IMR-90 (cell line): ENCODE results near the gene INCA1. TPM values are rescaled to one million over a fixed set of nuclear protein-coding genes. Genes with fewer than 3 reads are reported as not detected.

Source experiments
- ATAC-seq: fragments of 200-7000 bp; cut with Tn5 transposase; 2 replicates; pipeline ENCODE4 v1.9.1; 2020; ENCODE audit warnings: low read depth, mild to moderate bottlenecking, moderate library complexity
- BruUV-seq: library from RNA; stranded (reverse); fragments of 400-500 nt; replicated peaks from 2 replicates; lab custom pipeline; 2021; lab: Mats Ljungman, UMichigan
- CTCF ChIA-PET: fragments of 300-600 bp; formaldehyde crosslinking; extraction: SDS; loops from one replicate; lab custom pipeline; 2021; ENCODE audit warnings: antibody characterized with exemption; lab: Yijun Ruan, JAX
- POLR2A ChIA-PET: fragments of 300-600 bp; sonication (Branson Sonifier 250); formaldehyde crosslinking; loops from one replicate; lab custom pipeline; 2022; ENCODE audit warnings: antibody characterized with exemption; ENCODE audit not compliant: unreplicated experiment; lab: Charles Lee
- DNase-seq: peaks from one replicate; pipeline ENCODE4 v3.0.0; 2013
- H2AFZ ChIP-seq: replicated peaks from 2 replicates; pipeline ENCODE3; 2013; ENCODE audit warnings: low read length, mild to moderate bottlenecking; ENCODE audit not compliant: poor library complexity
- H2AK5ac ChIP-seq: 2 replicates; pipeline ENCODE4 v1.6.1; 2013; ENCODE audit warnings: low read depth, low read length, inconsistent platforms
- H2AK9ac ChIP-seq: replicated peaks from 2 replicates; pipeline ENCODE3; 2013; ENCODE audit warnings: mild to moderate bottlenecking, low read depth, low read length, moderate library complexity; ENCODE audit not compliant: poor library complexity
- H2BK120ac ChIP-seq: 2 replicates; pipeline ENCODE4 v1.6.1; 2013; ENCODE audit warnings: low read depth, low read length, inconsistent platforms
- H2BK15ac ChIP-seq: 3 replicates; pipeline ENCODE4 v1.6.1; 2013; ENCODE audit warnings: low read depth, low read length, inconsistent platforms
- H2BK20ac ChIP-seq: 2 replicates; pipeline ENCODE4 v1.6.1; 2013; ENCODE audit warnings: low read depth, mild to moderate bottlenecking, inconsistent platforms, low read length, moderate library complexity
- H2BK5ac ChIP-seq: 2 replicates; pipeline ENCODE4 v1.6.1; 2013; ENCODE audit warnings: mild to moderate bottlenecking, low read depth, low read length, inconsistent platforms; ENCODE audit not compliant: poor library complexity, severe bottlenecking
- H3K14ac ChIP-seq: replicated peaks from 2 replicates; pipeline ENCODE4 v1.6.1; 2013; ENCODE audit warnings: low read depth, low read length, inconsistent platforms
- H3K18ac ChIP-seq: 2 replicates; pipeline ENCODE4 v1.6.1; 2013; ENCODE audit warnings: low read depth, low read length, control low read depth
- H3K23ac ChIP-seq: 2 replicates; pipeline ENCODE4 v1.6.1; 2013; ENCODE audit warnings: low read depth, low read length, inconsistent platforms
- H3K27ac ChIP-seq: 2 replicates; pipeline ENCODE4 v1.5.1; 2013; ENCODE audit warnings: mild to moderate bottlenecking, control low read depth, low read length; ENCODE audit not compliant: insufficient read depth
- H3K27me3 ChIP-seq: 2 replicates; pipeline ENCODE4 v1.6.1; 2013; ENCODE audit warnings: low read length; ENCODE audit not compliant: control insufficient read depth, insufficient read depth
- H3K36me3 ChIP-seq: 2 replicates; pipeline ENCODE4 v1.6.1; 2013; ENCODE audit warnings: low read length, mixed read lengths; ENCODE audit not compliant: control insufficient read depth, insufficient read depth
- H3K4ac ChIP-seq: 2 replicates; pipeline ENCODE4 v1.6.1; 2013; ENCODE audit warnings: low read depth, low read length, inconsistent platforms
- H3K4me1 ChIP-seq: 2 replicates; pipeline ENCODE4 v1.6.1; 2013; ENCODE audit warnings: low read length, mixed read lengths; ENCODE audit not compliant: control insufficient read depth, insufficient read depth
- H3K4me2 ChIP-seq: 2 replicates; pipeline ENCODE4 v1.6.1; 2013; ENCODE audit warnings: low read depth, mild to moderate bottlenecking, control low read depth, low read length, moderate library complexity
- H3K4me3 ChIP-seq: 2 replicates; pipeline ENCODE4 v1.5.1; 2013; ENCODE audit warnings: low read depth, mild to moderate bottlenecking, control low read depth, low read length, moderate library complexity; ENCODE audit not compliant: insufficient read depth
- H3K56ac ChIP-seq: 2 replicates; pipeline ENCODE4 v1.6.1; 2013; ENCODE audit warnings: low read length, inconsistent platforms; ENCODE audit not compliant: insufficient read depth; ENCODE audit errors: extremely low read depth
- H3K79me1 ChIP-seq, 2 experiments: 2 replicates each; pipeline ENCODE4 v1.6.1; 2013; ENCODE audit warnings: low read length in 2 of 2, inconsistent platforms in 1 of 2, low read depth in 1 of 2
- H3K9ac ChIP-seq: 2 replicates; pipeline ENCODE4 v1.6.1; 2013; ENCODE audit warnings: low read depth, low read length, control low read depth
- H3K9me1 ChIP-seq: 2 replicates; pipeline ENCODE4 v1.6.1; 2013; ENCODE audit warnings: low read length, inconsistent platforms; ENCODE audit not compliant: insufficient read depth
- H3K9me3 ChIP-seq: 2 replicates; pipeline ENCODE4 v1.6.1; 2013; ENCODE audit warnings: low read length; ENCODE audit not compliant: control insufficient read depth, insufficient read depth
- H4K20me1 ChIP-seq: 2 replicates; pipeline ENCODE4 v1.6.1; 2013; ENCODE audit warnings: low read length, inconsistent platforms; ENCODE audit not compliant: insufficient read depth
- H4K5ac ChIP-seq: 2 replicates; pipeline ENCODE4 v1.6.1; 2013; ENCODE audit warnings: mild to moderate bottlenecking, low read depth, low read length, control low read depth
- H4K8ac ChIP-seq, 2 experiments: 2 replicates each; pipeline ENCODE4 v1.6.1; 2013; ENCODE audit warnings: low read depth in 2 of 2, low read length in 2 of 2, control low read depth in 1 of 2, inconsistent platforms in 1 of 2
- H4K91ac ChIP-seq: 2 replicates; pipeline ENCODE4 v1.6.1; 2013; ENCODE audit warnings: low read depth, low read length, inconsistent platforms; ENCODE audit not compliant: insufficient read depth
- MXI1 ChIP-seq: IDR thresholded peaks from 2 replicates; pipeline ENCODE4 v1.6.1; 2012; ENCODE audit warnings: low read depth, mild to moderate bottlenecking, low read length, moderate library complexity, borderline replicate concordance
- SMC3 ChIP-seq: fragments of 150-350 bp; IDR thresholded peaks from 2 replicates; pipeline ENCODE4 v1.6.1; 2016; ENCODE audit warnings: low read depth, mild to moderate bottlenecking, antibody characterized with exemption, low read length, moderate library complexity
- WGBS, 2 experiments: methylation state at CpG; one replicate each; pipeline versions ENCODE4 v1.1.5 to v1.1.7; 2013; ENCODE audit warnings: missing lambda C conversion rate in 2 of 2; ENCODE audit not compliant: insufficient read length in 1 of 2; ENCODE audit errors: extremely low coverage in 2 of 2; 5-methylcytosine and 5-hydroxymethylcytosine counted together
- dilution Hi-C: fragments of 300-500 bp; cut with HindIII; formaldehyde crosslinking; loops from one replicate; pipeline ENCODE4 v1.14.3; 2018; ENCODE audit warnings: low sequenced_read_pairs; ENCODE audit not compliant: unreplicated experiment
- in situ Hi-C: fragments of 300-500 bp; cut with MboI; formaldehyde crosslinking; loops from 3 replicates; pipeline ENCODE4 v1.14.3; 2019; ENCODE audit warnings: low sequenced_read_pairs, inconsistent platforms, mixed read lengths
- intact Hi-C: fragments of 100-400 bp; cut with micrococcal nuclease; formaldehyde crosslinking; loops from 2 replicates; pipeline ENCODE4 v1.10.0; 2022
- polyA plus RNA-seq, 3 experiments: library from polyadenylated mRNA; depleted of rRNA; stranded (reverse); fragments of >200 nt; gene quantifications; 2 replicates each; pipeline ENCODE4 v1.2.3, GENCODE V29; 2012; ENCODE audit warnings: low replicate concordance in 1 of 3
- total RNA-seq: library from RNA; depleted of rRNA; stranded (reverse); fragments of >200 nt; gene quantifications from 2 replicates; pipeline ENCODE4 v1.2.3, GENCODE V29; 2012

Gene INCA1
- total and polyA plus RNA-seq, 2 of the 4 experiments (the other 2 are of a cell fraction), result 0.18 to 0.51 TPM

DNA sequence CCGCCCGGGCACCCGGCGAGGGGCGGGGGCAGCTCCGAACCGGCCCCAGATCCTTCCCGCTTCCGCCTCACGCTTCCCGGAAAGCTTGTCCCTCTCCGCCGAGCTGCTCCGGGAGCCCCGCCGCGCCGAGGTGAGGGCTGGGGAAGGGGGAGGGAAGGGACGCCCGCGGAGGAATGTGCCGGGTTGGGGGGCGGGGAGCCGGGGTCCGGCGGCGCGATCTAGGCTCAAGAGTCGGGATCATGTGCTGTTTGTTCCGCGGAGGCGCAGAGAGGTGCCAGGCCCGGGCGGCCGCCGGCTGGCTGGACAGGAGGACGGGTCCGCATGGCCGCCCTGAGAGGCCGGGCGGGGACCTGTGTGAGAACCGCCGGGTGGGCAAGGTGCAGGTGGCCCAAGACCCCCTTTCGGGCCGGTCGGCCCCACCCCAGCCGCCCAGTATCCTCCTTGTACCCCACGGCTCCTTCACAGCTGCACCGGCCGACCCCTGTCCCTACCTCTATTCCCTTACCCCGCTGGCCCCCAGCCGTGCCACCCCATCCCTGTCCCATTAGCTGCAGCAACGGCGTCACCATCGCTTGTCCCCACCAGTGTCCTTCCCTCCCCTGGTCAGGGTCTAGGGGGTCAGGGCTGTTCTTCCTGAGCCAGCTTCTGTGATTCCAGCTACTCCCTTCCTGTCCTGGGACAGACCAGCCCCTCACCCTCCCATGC, 857 bp upstream of the INCA1 start:
- peak overlapping the region; percentile 96 for H3K4me3 ChIP-seq
- TF ChIP-seq MXI1, result peak; percentile 70; the same call in 1 of the 2 replicates
- TF ChIP-seq SMC3, result no peak
- H3K4me1 ChIP-seq, result peaks cover 21% of the 10 kb centered on the region
- no peak overlapping the region for H3K56ac ChIP-seq
- CTCF ChIA-PET, result interaction anchor here (1.1 to 1.2 kb wide), 2 partner anchors 12 kb away, joined by 3 read pairs; no protein-coding TSS in a partner anchor
- peak overlapping the region; percentile 82 for H4K91ac ChIP-seq
- no peaks in the 10 kb centered on the region for H3K9me3 ChIP-seq
- peak overlapping the region; percentile 78 for H2BK5ac ChIP-seq
- H4K8ac ChIP-seq, result peak overlapping the region in 1 of 2 experiments; percentile 77; a peak in 1 of 4 replicates
- peak overlapping the region; percentile 91 for H3K23ac ChIP-seq
- BruUV-seq, result no TSS peak
- peaks cover 26% of the 10 kb centered on the region for H4K20me1 ChIP-seq
- 0% methylated on average over 18 of the region's 55 CpGs; no CpG with 5 or more reads in 1 of the 2 experiments for WGBS, 2 experiments
- H3K27ac ChIP-seq, result peak overlapping the region; percentile 76
- peak overlapping the region; percentile 93 for H3K4ac ChIP-seq
- no peaks in the 10 kb centered on the region for H3K27me3 ChIP-seq
- H2AFZ ChIP-seq, result peak overlapping the region; percentile 92
- H3K9me1 ChIP-seq, result peaks cover 18% of the 10 kb centered on the region
- peak overlapping the region; percentile 42 for H3K18ac ChIP-seq
- H2BK15ac ChIP-seq, result 0 out of 3 replicates have a peak overlapping the region, but pooled peaks have one; percentile 7
- H3K36me3 ChIP-seq, result peaks cover 23% of the 10 kb centered on the region
- peak overlapping the region; percentile 88 for H3K14ac ChIP-seq
- H3K9ac ChIP-seq, result peak overlapping the region; percentile 89
- H2AK5ac ChIP-seq, result peak overlapping the region; percentile 91
- no peak overlapping the region for H2BK120ac ChIP-seq
- POLR2A ChIA-PET, result interaction anchor here (0.6 to 0.8 kb wide), 2 partner anchors 50 to 768 kb away, joined by 7 to 11 read pairs; partner anchors contain the start of gene PFN1
- H3K4me2 ChIP-seq, result peak overlapping the region; percentile 96
- H4K5ac ChIP-seq, result peak overlapping the region; percentile 14; the same call in 1 of the 2 replicates
- no peak for DNase-seq
- H2BK20ac ChIP-seq, result no peak overlapping the region
- peak; percentile 36 for ATAC-seq
- intact Hi-C loops (no loop called here), in situ Hi-C loops (no loop called here), dilution Hi-C loops (no loop called here)
- peak overlapping the region; percentile 97 for H2AK9ac ChIP-seq
- H3K79me1 ChIP-seq, result peaks cover 28 to 51% of the 10 kb centered on the region in 2 experiments
